HTR-8/SVneo (cell line): ENCODE results near the gene FAM174C.
"Not testable (repeated sequence)": the region's sequence is repeated elsewhere in the genome, so short reads cannot be mapped to it uniquely, and the experiment has no call there.

Source experiments
- DNase-seq: peaks from one replicate; pipeline ENCODE4 v3.0.0; 2011; ENCODE audit warnings: low spot score, mixed read lengths; ENCODE audit not compliant: insufficient read length
- FAIRE-seq: peaks from 2 replicates; lab custom pipeline; 2011; peaks lifted over from hg19 to GRCh38; lab: Jason Lieb, UNC

FAM174C gene

DNA sequence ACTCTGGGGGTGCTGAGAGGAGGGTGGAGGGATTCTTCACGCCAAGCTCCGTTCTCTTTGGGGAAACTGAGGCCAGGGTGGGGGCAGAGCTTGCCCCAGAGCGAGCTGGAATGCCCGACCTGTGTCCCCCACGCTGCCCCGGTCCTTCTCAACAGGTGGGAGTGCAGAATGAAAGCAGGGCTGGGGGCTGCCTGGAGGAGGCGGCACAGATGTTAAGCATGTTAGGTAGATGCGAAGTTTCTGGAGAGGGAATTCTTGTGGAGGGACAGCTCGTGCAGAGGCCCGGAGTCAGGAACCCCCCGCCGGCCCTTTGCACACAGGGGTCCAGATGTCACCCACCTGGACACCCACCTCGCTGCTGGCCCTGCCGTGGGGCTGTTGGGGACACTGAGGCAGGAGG, 19.4 kb downstream of the FAM174C start:
- DNase-seq, result no peak
- no peak for FAIRE-seq

DNA sequence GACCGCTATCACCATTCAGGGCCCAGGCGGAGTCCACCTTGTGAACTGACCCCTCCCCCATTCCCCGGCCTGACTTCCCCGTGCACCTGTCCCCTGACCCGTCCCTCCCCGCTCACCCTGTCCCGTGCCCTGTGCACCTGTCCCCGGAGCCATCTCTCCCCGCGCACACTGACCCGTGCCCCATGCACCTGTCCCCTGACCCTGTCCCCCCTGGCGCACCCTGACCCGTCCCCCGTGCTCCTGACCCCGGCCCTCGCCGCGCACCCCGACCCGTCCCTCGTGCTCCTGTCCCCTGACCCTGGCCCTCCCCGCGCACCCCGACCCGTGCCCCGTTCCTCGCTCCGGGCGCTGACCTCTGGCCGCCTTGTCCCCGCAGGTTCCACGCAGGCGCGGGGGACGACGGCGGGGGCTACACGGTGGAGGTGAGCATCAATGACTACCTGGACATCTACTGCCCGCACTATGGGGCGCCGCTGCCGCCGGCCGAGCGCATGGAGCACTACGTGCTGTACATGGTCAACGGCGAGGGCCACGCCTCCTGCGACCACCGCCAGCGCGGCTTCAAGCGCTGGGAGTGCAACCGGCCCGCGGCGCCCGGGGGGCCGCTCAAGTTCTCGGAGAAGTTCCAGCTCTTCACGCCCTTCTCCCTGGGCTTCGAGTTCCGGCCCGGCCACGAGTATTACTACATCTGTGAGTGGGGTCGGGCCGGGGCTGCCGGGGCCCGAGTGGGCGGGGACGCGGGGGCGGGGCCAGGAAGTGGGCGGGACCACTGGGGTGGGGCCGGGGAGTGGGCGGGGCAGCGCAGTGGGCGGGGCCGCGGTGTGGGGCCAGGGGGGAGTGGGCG, 20.1 kb downstream of the FAM174C start:
- DNase-seq (no peak), FAIRE-seq (no peak)

GRCh38 chr19:1296078-1296477, 20.7 kb downstream of the FAM174C start:
- no peak for FAIRE-seq
- no peak for DNase-seq

- DNase-seq (no peak), FAIRE-seq (no peak)
These were observed 21.4 kb downstream of the FAM174C start for GRCh38 chr19:1296575-1297271.

DNA sequence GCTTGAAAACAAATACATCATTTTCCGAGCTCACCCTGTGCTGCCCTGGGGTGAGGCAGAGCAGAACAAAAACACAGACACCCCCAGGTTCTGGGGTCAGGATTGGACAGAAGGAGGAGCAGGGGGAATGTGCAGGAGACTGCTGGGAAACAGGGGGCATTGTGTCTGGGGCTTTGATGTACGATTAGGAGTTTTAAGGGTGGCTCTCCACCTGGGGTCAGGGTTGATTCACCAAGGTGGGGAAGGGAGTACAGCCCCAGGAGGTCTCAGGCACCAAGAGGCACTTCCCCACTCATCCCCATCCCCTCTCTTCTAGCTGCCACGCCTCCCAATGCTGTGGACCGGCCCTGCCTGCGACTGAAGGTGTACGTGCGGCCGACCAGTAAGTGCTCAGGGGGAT, 22.9 kb downstream of the FAM174C start:
- FAIRE-seq, result no peak
- DNase-seq, result no peak

- DNase-seq, result no peak
These were observed 24.5 kb downstream of the FAM174C start for GRCh38 chr19:1299801-1300200.

DNA sequence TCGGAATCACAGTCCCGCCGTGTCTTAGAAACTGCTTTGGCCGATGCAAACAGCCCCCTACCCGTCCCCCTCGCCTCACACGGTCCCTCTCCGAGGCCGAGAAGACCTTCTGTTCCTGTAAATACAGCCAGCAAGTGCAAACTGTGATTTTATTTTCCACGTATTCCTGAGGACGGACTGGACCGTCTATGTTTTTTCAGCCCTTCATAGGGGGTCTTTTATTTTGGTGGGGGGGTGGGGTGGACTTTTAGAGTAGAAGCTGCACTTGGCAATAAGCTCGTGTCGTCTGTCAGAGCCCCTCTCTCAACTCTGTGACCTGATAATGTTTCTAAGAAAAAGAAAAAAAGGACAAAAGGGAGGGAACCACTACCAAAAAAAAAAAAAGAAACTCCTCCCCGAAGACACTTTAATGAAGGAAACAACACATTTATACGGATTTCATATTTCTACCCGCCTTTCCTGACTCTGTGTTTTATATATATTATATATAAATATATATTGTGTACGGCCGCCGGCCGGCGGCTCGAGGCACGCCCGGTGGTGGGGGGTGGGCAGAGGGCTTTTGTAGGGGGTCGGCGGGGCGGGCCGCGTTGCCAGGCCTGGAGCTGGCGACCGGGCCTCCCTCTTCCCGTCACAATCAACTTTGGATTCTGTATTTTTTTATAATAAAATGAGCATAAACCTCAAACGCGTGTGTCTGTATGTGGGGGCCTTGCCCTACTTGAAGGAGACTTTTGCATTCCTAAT, 25.6 kb downstream of the FAM174C start:
- DNase-seq (no peak), FAIRE-seq (no peak)

More at GRCh38 chr19:1299801-1300200, 24.5 kb downstream of the FAM174C start:
- no peak for FAIRE-seq

- no peak for DNase-seq
- FAIRE-seq, result no peak
These were observed 27.4 kb downstream of the FAM174C start for GRCh38 chr19:1302533-1303239.

DNA sequence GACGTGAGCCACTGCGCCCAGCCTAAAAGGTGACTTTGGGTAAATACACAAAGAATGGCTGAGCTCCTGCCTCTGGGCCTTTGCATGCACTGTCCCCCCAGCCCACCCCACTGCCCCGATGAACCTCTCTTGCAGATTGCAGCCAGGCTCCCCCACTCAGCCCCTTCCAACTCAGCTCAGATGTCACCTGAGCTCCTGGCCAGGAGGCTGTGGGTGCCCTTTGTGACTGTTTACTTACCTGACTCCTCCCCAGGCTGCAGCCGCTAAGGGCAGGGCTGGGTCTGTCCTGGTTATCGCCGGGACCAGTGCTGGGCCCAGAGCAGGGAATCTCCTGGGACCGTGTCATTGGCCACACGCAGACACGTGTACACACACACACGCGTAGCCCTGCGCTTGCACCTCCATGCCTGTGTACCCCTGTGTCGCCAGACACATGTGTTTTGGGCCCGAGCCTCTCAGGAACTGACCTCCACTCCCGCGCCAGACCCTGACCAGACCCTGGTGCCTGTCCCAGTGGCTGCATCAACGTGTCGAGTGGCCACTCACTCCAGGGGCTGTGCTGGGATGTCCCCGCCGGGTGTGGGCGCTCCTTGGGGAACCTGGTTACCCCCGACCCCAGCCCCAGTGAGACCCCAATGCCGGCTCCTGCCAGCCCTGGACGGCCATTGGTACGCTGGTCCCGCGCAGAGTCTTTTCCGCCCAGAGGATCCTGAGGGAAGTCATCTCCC, 29.0 kb downstream of the FAM174C start:
- no peak for DNase-seq
- FAIRE-seq, result no peak

DNA sequence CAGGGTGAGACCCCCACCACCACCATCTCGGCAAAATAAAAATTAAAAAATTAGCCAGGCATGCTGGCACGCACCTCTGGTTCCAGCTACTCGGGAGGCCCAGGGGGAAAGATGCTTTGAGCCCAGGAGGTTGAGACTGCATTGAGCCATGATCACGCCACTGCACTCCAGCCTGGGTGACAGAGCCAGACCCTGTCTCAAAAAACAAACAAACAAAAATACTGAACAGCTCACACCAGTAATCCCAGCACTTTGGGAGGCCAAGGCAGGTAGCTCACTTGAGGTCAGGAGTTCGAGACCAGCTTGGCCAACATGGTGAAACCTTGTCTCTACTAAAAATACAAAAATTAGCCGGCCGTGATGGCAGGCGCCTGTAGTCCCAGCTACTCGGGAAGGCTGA, 30.0 kb downstream of the FAM174C start:
- FAIRE-seq, DNase-seq: not testable (repeated sequence)

DNA sequence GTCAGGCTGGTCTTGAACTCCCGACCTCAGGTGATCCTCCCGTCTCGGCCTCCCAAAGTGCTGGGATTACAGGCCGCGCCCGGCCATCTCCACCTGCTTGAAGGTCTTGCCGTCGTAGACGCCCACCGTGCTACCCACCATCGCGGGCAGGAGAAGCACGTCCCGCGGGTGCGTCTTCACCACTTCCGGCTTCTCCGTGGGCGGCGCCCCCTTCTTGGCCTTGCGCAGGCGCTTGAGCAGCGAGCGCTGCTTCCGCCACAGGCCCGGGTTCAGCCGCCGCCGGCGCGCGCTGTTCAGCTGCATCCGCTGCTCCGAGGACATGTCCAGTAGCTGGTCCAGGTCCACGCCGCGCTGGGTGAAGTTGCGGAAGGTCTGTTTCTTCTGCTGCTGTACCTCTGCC, 32.0 kb downstream of the FAM174C start:
- no peak for DNase-seq
- no peak for FAIRE-seq

DNA sequence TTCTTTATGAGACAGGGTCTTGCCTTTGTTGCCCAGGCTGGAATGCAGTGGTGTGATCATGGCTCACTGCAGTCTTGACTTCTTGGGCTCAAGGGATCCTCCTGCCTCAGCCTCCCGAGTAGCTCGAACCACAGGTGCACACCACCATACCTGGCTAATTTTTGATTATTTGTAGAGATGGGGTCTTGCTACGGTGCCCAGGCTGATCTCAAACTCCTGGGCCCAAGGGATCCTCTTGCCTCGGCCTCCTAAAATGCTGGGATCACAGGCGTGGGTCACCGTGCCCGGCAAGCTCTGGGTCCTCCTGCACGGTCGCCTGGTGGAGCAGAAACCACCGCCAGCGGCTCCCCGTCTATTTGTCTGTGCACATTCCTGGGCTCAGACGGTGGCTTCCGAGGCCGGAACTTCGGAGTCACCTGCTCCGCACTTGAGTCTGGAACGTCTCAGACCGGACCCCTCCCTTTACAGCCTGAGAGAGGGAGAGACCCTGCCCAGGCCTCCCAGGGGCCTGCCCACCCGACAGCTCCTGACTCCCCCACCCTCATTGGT, 32.5 kb downstream of the FAM174C start:
- FAIRE-seq (no peak), DNase-seq (no peak)

DNA sequence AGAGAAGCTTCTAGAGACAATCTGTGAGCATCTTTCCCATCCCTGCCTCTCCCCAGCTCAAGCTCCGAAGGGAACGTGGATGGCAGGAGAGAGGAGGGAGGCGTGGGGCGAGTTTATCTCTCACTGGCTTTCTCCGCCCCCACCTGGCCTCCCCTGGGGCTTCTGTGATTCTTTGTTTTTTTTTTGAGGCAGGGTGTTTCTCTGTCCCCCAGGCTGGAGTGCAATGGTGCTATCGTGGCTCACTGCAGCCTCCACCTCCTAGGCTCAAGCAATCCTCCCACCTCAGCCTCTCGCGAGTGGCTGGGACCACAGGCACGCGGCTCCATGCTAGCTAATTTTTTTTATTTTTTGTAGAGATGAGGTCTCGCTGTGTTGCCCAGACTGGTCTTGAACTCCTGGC, 33.4 kb downstream of the FAM174C start:
- DNase-seq (no peak), FAIRE-seq (no peak)

GRCh38 chr19:1309977-1310852, 34.9 kb downstream of the FAM174C start:
- DNase-seq, result no peak
- no peak for FAIRE-seq

DNA sequence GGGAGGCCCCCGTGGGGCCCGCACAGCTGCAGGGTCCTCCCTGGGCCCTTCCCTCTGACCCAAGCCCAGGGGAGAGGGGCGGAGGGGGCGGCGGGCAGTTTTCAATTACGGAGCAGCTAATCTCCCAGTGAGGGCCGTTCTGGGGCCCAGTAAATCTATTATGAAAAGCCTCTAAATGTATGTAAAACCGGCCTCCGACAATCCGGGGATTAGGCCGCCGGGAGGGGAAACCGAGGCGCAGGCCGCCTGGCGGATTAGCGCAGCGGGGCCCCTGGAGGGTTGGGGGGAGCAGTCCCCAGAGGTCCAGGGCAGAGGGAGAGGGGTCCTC, 35.5 kb downstream of the FAM174C start:
- DNase-seq, result no peak
- no peak for FAIRE-seq

- DNase-seq (no peak), FAIRE-seq (no peak)
These were observed 36.3 kb downstream of the FAM174C start for GRCh38 chr19:1311543-1312091.

GRCh38 chr19:1312767-1313694, 37.7 kb downstream of the FAM174C start:
- FAIRE-seq (no peak), DNase-seq (peak; percentile 89)
